SU-DHL-6 (cell line): ENCODE measurements around the gene OSBPL5.

Experiments used
- H2AFZ ChIP-seq: fragments of 200-600 bp; sonication (generic); 2 replicates; pipeline ENCODE4 v1.6.1; 2014; ENCODE audit warnings: low read depth, mild to moderate bottlenecking, moderate library complexity, mixed read lengths, antibody characterized with exemption, low read length; ENCODE audit not compliant: severe bottlenecking
- H3F3A ChIP-seq: fragments of 200-600 bp; shearing (Covaris generic); 2 replicates; pipeline ENCODE4 v1.6.0; 2016; ENCODE audit warnings: antibody characterized with exemption, mild to moderate bottlenecking; ENCODE audit not compliant: insufficient read depth
- H3K27ac ChIP-seq: fragments of 200-600 bp; sonication (generic); 2 replicates; pipeline ENCODE4 v1.5.1; 2016; ENCODE audit warnings: low read depth, mild to moderate bottlenecking, low read length, moderate library complexity, mixed read lengths
- H3K27me3 ChIP-seq: fragments of 200-600 bp; sonication (generic), shearing (Covaris generic); 2 replicates; pipeline ENCODE4 v1.6.0; 2014; ENCODE audit warnings: mild to moderate bottlenecking, low read length
- H3K36me3 ChIP-seq: fragments of 200-600 bp; sonication (generic); 2 replicates; pipeline ENCODE4 v1.6.1; 2014; ENCODE audit warnings: mild to moderate bottlenecking, low read length, mixed read lengths
- H3K4me2 ChIP-seq: fragments of 300-600, 200-600 bp; shearing (Covaris generic), sonication (generic); 2 replicates; pipeline ENCODE4 v1.6.0; 2014; ENCODE audit warnings: low read length, low read depth, mild to moderate bottlenecking; ENCODE audit not compliant: poor library complexity, severe bottlenecking
- H3K4me3 ChIP-seq: fragments of 200-600 bp; sonication (generic); 2 replicates; pipeline ENCODE4 v1.5.1; 2014; ENCODE audit warnings: antibody characterized with exemption, low read length, mild to moderate bottlenecking, mixed read lengths; ENCODE audit not compliant: insufficient read depth, poor library complexity, severe bottlenecking
- H3K79me2 ChIP-seq: fragments of 200-600 bp; sonication (generic); 2 replicates; pipeline ENCODE4 v1.6.1; 2014; ENCODE audit warnings: mild to moderate bottlenecking, low read length, moderate library complexity; ENCODE audit not compliant: insufficient read depth
- H3K9ac ChIP-seq: fragments of 200-600 bp; sonication (generic); 2 replicates; pipeline ENCODE4 v1.7.0; 2014; ENCODE audit warnings: mild to moderate bottlenecking, low read length
- H3K9me2 ChIP-seq: fragments of 200-600 bp; sonication (generic); replicated peaks from 2 replicates; pipeline ENCODE4 v1.6.1; 2014; ENCODE audit warnings: low read length; ENCODE audit not compliant: insufficient read depth
- H3K9me3 ChIP-seq: fragments of 200-600 bp; sonication (generic); 2 replicates; pipeline ENCODE4 v1.6.1; 2014; ENCODE audit warnings: low read length, mixed read lengths; ENCODE audit not compliant: insufficient read depth
- H4K20me1 ChIP-seq: fragments of 200-600 bp; sonication (generic); 2 replicates; pipeline ENCODE4 v1.6.1; 2014; ENCODE audit warnings: low read depth, mild to moderate bottlenecking, antibody characterized with exemption, low read length, moderate library complexity, mixed read lengths
- EZH2phosphoT487 ChIP-seq: fragments of 200-600 bp; sonication (generic), shearing (Covaris generic); conservative IDR thresholded peaks from 2 replicates; pipeline ENCODE4 v1.6.1; 2018; ENCODE audit warnings: mild to moderate bottlenecking, antibody characterized with exemption, low read length, moderate library complexity, mixed read lengths
- TF ChIP-seq, protein P1 (sequence below): fragments of 200-600 bp; sonication (generic); IDR thresholded peaks from one replicate; pipeline ENCODE4 v1.5.1; 2017; ENCODE audit warnings: antibody characterized with exemption, mild to moderate bottlenecking, low read length, moderate library complexity; ENCODE audit not compliant: insufficient read depth, poor library complexity, severe bottlenecking

Gene OSBPL5

DNA sequence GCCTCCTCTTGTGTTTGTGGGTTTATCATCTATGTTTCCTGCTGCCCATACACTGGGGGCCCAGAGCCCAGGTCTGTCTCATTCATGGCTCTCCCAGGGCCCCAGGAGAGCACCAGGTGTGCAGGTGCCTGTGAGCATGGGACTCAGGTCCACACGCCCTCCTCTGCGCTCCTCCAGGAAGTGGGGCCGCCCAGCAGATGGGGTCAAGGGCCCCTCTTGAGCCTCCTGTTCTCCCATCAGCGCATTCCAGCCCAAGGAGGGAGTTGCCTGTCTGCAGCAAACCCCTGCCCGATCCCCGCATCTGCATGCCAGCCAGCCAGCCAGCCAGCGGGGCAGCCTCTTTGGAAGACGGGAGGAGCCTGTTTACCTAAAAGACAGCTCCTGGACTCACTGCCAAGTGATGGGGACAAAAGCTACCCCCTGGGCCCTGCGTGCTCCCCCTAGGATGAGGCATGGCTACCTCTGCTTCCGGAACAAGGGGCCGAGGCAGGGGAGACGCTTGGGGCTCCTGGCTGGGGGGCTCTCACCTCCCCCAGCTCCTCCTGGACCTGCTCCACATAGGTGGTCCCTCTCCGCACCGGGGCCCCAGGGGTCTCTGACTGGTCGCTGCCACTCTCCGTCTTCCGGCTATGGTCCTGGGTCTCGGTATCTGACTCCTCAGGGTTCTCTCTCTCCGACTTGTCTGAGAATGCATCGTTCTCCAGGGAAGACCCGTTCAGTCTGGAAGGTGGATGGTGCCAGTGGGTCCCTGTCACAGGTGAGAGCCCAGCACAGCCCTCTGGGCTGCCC, 58.2 kb downstream of the OSBPL5 start:
- Histone ChIP-seq H3K9ac (no peak overlapping the region), H3F3A (no peaks in the 10 kb centered on the region), H3K9me2 (no peaks in the 10 kb centered on the region), H3K27me3 (no peaks in the 10 kb centered on the region), H3K79me2 (no peaks in the 10 kb centered on the region), H3K9me3 (no peaks in the 10 kb centered on the region), H2AFZ (no peak overlapping the region), H3K27ac (no peak overlapping the region), H3K4me2 (no peak overlapping the region), H3K4me3 (no peak overlapping the region), H3K36me3 (no peaks in the 10 kb centered on the region), H4K20me1 (no peaks in the 10 kb centered on the region)
- TF ChIP-seq, protein P1, sequence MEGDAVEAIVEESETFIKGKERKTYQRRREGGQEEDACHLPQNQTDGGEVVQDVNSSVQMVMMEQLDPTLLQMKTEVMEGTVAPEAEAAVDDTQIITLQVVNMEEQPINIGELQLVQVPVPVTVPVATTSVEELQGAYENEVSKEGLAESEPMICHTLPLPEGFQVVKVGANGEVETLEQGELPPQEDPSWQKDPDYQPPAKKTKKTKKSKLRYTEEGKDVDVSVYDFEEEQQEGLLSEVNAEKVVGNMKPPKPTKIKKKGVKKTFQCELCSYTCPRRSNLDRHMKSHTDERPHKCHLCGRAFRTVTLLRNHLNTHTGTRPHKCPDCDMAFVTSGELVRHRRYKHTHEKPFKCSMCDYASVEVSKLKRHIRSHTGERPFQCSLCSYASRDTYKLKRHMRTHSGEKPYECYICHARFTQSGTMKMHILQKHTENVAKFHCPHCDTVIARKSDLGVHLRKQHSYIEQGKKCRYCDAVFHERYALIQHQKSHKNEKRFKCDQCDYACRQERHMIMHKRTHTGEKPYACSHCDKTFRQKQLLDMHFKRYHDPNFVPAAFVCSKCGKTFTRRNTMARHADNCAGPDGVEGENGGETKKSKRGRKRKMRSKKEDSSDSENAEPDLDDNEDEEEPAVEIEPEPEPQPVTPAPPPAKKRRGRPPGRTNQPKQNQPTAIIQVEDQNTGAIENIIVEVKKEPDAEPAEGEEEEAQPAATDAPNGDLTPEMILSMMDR: no peak
- no peak for TF ChIP-seq EZH2phosphoT487

DNA sequence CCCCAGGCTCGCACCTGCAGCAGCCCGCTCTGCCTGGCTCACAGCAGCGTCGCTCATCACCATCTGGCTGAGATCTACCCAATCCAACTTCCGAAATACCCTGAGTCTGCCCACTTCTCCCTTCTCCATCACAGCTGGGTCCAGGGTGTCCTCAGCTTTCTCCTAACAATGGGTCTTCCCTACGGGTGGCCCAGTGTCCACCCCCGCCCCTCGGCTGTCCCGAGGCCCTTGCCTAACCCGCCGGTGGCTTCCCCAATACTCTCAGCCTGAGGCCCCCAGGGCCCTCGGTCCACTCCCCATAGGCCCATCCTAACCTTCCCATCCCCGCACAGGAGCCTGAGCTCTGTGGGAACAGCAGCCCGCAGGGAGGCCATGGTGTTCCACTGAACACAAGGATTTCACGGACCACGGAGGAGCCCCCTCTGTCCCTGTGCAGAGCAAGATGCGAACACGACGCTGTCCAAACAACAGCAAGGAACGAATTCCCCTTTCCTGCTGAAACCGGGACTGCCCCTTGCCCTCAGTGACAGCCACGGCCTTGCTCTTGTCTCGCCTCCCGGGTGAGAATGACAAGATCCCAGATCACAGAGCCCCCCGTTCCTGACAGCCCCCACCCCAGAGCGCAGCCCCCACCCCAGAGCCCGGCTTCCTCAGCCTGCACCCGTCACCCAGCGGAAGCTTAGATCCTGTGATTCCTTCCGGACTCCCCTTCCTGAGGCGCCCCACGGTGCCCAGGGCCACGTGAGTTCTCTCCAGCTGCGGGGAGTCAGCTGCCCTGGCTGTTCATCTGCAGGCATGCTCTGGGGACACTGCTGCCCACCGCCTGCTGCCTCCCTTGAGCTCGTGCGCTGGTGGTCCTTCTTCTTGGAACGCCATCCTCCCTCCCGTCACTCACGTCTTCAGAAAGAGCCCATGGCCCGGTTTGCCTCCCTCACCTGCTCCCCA, 59.0 kb downstream of the OSBPL5 start:
- Histone ChIP-seq H3F3A (no peaks in the 10 kb centered on the region), H3K9ac (no peak overlapping the region), H4K20me1 (no peaks in the 10 kb centered on the region), H3K27ac (no peak overlapping the region), H3K79me2 (no peaks in the 10 kb centered on the region), H3K9me2 (no peaks in the 10 kb centered on the region), H3K4me3 (no peak overlapping the region), H3K27me3 (no peaks in the 10 kb centered on the region), H2AFZ (no peak overlapping the region), H3K4me2 (no peak overlapping the region), H3K36me3 (no peaks in the 10 kb centered on the region), H3K9me3 (no peaks in the 10 kb centered on the region)
- TF ChIP-seq, protein P1: no peak
- TF ChIP-seq EZH2phosphoT487: no peak

DNA sequence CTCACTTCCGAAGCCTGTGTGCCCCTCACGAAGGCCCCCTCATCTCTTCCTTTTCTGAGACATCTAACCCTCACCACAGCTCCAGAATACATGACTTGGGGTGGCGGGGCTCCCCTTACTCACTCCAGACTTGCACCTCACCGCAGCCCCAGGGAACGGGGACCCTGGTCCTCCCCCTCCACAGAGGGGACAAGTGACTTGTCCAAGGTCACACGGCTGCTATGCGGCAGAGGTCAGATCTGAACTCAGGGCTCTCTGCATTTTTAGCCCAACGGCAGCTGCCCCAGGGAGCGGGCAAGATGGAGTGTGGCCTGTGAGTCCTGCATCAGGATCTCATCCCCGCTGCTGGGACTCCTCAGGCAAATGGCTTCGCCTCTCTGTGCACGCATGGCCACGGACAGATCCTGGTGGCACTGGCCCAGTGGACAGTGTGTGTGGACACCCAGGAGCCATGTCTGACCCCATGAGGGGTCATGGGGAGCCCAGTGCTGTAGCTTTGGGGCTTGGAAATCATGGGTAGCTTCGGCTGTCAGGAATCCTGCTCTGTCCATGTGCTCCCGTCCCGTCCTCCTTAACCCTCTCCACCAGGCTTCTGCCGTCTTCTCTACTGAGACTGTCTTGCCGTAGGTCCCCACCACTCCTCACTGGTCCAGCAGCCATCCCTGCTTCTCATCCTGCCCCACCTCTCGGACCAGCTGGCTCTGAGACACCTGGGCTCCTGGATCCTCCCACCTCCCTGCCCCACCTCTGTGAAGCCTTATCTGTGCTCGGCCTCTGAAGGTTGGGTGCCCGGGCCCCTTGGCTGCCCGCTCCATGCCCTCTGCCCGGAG, 59.9 kb downstream of the OSBPL5 start:
- H3K4me3 ChIP-seq: no peak overlapping the region
- H4K20me1 ChIP-seq: no peaks in the 10 kb centered on the region
- H3K27me3 ChIP-seq: no peaks in the 10 kb centered on the region
- H3K36me3 ChIP-seq: no peaks in the 10 kb centered on the region
- H2AFZ ChIP-seq: no peak overlapping the region
- no peak overlapping the region for H3K9ac ChIP-seq
- no peaks in the 10 kb centered on the region for H3K79me2 ChIP-seq
- no peak overlapping the region for H3K4me2 ChIP-seq
- no peaks in the 10 kb centered on the region for H3K9me3 ChIP-seq
- H3F3A ChIP-seq: no peaks in the 10 kb centered on the region
- H3K9me2 ChIP-seq: no peaks in the 10 kb centered on the region
- no peak overlapping the region for H3K27ac ChIP-seq
- TF ChIP-seq EZH2phosphoT487: no peak
- TF ChIP-seq, protein P1: no peak
